Measurements from ENCODE around the gene NOVA2. TPM values are rescaled to one million over a fixed set of nuclear protein-coding genes. Genes with fewer than 3 reads are reported as not detected.
A peak's percentile ranks its signal among the peaks of the same experiment; 100 is the strongest.

NOVA2 gene
- total RNA-seq, 1 donor from 2014 or later, result 0.59 TPM

GRCh38 chr19:46000491-46001246, 27.0 kb upstream of the NOVA2 start:
- no peak for DNase-seq

GRCh38 chr19:45999653-46000121, 26.0 kb upstream of the NOVA2 start:
- no peak for DNase-seq

- DNase-seq, result no peak
These were observed 25.2 kb upstream of the NOVA2 start for GRCh38 chr19:45998834-45999233.

GRCh38 chr19:45996933-45997332, 23.3 kb upstream of the NOVA2 start:
- DNase-seq, result no peak

- DNase-seq, result no peak
These were observed 22.2 kb upstream of the NOVA2 start for GRCh38 chr19:45995715-45996385.

GRCh38 chr19:45994998-45995714, 21.5 kb upstream of the NOVA2 start, which contains the start of gene CCDC61:
Gene CCDC61, plus strand, starts transcription at chr19:45995467. Its CDS starts 7,552 bp downstream, at chr19:46003019.
- DNase-seq, result peak; percentile 100

- no peak for DNase-seq
These were observed 20.9 kb upstream of the NOVA2 start for GRCh38 chr19:45994456-45994997.

GRCh38 chr19:45990113-45990728, 16.6 kb upstream of the NOVA2 start:
- no peak for DNase-seq

GRCh38 chr19:45985321-45985720, 11.7 kb upstream of the NOVA2 start:
- DNase-seq, result no peak

GRCh38 chr19:45981350-45981749, 7.7 kb upstream of the NOVA2 start:
- no peak for DNase-seq

GRCh38 chr19:45978156-45978555, 4.5 kb upstream of the NOVA2 start:
- DNase-seq, result no peak

- no peak for DNase-seq
These were observed 2.5 kb upstream of the NOVA2 start for GRCh38 chr19:45976178-45976577.

- DNase-seq, result no peak
These were observed 1.8 kb upstream of the NOVA2 start for GRCh38 chr19:45975306-45976070.

GRCh38 chr19:45972947-45973540, 621 bp downstream of the NOVA2 start:
- no peak for DNase-seq

GRCh38 chr19:45972081-45972946, 1.4 kb downstream of the NOVA2 start:
- DNase-seq, result no peak

- DNase-seq, result no peak
These were observed 2.3 kb downstream of the NOVA2 start for GRCh38 chr19:45971260-45971902.

GRCh38 chr19:45969676-45970075, 4.0 kb downstream of the NOVA2 start:
- no peak for DNase-seq

- no peak for DNase-seq
These were observed 5.0 kb downstream of the NOVA2 start for GRCh38 chr19:45968626-45969025.

- no peak for DNase-seq
These were observed 6.4 kb downstream of the NOVA2 start for GRCh38 chr19:45967246-45967645.
